Measurements from ENCODE around the gene P4HA1.

DNA sequence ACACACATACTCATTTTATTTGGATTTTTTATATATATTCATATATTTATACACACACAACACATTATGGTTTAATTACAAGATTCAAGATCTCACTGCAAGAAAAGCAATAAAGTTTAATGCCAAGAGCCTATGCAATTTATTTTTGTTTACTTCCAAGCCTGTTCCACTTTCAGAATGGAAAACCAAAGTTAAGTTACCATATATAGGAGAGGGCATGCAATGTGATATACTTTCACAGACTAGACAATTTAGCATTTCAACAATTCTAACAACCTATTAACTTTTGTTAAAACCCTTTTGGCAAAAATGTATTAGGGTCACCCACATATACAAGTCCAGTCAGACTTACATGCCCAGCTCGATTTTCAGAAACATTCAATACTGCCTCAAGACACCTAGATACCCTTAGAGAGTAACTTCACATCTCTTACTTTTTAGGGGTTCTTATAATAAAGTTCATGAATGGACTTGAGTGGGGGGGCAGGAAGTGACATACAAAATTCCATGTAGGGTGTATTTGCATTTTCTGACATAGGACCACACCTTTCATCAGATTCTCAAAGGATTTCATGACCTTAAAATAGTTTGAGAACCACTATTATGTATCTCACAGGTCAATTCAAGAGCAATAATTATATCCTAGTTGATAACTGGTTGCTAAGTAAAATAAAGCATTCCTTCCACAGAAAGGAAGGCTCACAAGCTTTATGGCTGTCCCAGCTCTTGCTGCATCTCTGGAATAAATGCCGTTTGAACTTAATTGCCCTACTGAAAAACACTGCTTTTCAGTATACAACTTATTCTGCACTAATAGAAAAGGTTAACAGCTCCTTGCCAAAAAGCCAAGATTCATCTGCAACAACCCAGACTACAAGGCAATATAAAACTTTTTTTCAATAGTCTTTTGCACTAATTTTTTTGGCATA, 2.5 kb downstream of the P4HA1 start:
- TF ChIP-seq, protein P1, sequence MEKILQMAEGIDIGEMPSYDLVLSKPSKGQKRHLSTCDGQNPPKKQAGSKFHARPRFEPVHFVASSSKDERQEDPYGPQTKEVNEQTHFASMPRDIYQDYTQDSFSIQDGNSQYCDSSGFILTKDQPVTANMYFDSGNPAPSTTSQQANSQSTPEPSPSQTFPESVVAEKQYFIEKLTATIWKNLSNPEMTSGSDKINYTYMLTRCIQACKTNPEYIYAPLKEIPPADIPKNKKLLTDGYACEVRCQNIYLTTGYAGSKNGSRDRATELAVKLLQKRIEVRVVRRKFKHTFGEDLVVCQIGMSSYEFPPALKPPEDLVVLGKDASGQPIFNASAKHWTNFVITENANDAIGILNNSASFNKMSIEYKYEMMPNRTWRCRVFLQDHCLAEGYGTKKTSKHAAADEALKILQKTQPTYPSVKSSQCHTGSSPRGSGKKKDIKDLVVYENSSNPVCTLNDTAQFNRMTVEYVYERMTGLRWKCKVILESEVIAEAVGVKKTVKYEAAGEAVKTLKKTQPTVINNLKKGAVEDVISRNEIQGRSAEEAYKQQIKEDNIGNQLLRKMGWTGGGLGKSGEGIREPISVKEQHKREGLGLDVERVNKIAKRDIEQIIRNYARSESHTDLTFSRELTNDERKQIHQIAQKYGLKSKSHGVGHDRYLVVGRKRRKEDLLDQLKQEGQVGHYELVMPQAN (IDR thresholded peaks at IDR 0.05; ENCODE audit: borderline replicate concordance), result no peak
- TF ChIP-seq RAD21 (CRISPR knock-in tag; conservative IDR thresholded peaks at IDR 0.05 in 1 of 2, IDR thresholded peaks at IDR 0.05 in 1 of 2), result no peak
- TF ChIP-seq, protein P2, sequence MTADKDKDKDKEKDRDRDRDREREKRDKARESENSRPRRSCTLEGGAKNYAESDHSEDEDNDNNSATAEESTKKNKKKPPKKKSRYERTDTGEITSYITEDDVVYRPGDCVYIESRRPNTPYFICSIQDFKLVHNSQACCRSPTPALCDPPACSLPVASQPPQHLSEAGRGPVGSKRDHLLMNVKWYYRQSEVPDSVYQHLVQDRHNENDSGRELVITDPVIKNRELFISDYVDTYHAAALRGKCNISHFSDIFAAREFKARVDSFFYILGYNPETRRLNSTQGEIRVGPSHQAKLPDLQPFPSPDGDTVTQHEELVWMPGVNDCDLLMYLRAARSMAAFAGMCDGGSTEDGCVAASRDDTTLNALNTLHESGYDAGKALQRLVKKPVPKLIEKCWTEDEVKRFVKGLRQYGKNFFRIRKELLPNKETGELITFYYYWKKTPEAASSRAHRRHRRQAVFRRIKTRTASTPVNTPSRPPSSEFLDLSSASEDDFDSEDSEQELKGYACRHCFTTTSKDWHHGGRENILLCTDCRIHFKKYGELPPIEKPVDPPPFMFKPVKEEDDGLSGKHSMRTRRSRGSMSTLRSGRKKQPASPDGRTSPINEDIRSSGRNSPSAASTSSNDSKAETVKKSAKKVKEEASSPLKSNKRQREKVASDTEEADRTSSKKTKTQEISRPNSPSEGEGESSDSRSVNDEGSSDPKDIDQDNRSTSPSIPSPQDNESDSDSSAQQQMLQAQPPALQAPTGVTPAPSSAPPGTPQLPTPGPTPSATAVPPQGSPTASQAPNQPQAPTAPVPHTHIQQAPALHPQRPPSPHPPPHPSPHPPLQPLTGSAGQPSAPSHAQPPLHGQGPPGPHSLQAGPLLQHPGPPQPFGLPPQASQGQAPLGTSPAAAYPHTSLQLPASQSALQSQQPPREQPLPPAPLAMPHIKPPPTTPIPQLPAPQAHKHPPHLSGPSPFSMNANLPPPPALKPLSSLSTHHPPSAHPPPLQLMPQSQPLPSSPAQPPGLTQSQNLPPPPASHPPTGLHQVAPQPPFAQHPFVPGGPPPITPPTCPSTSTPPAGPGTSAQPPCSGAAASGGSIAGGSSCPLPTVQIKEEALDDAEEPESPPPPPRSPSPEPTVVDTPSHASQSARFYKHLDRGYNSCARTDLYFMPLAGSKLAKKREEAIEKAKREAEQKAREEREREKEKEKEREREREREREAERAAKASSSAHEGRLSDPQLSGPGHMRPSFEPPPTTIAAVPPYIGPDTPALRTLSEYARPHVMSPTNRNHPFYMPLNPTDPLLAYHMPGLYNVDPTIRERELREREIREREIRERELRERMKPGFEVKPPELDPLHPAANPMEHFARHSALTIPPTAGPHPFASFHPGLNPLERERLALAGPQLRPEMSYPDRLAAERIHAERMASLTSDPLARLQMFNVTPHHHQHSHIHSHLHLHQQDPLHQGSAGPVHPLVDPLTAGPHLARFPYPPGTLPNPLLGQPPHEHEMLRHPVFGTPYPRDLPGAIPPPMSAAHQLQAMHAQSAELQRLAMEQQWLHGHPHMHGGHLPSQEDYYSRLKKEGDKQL (CRISPR knock-in tag; IDR thresholded peaks at IDR 0.05; ENCODE audit: borderline replicate concordance), result no peak
- TF ChIP-seq SREBF2 (CRISPR knock-in tag; IDR thresholded peaks at IDR 0.05), result no peak
- TF ChIP-seq ZC3H4 (CRISPR knock-in tag; IDR thresholded peaks at IDR 0.05; ENCODE audit: borderline replicate concordance), result no peak
- no peak for TF ChIP-seq POLR2G (IDR thresholded peaks at IDR 0.05; ENCODE audit: low read depth, low read length)
